ENCODE data around the gene KRTAP4-8. TPM values are rescaled to one million over a fixed set of nuclear protein-coding genes. Genes with fewer than 3 reads are reported as not detected.

The KRTAP4-8 gene
- total and polyA plus RNA-seq, 2 donors (not counting 1 experiment from before 2014, with no cell fraction given), result not detected

- TF ChIP-seq, protein P1, sequence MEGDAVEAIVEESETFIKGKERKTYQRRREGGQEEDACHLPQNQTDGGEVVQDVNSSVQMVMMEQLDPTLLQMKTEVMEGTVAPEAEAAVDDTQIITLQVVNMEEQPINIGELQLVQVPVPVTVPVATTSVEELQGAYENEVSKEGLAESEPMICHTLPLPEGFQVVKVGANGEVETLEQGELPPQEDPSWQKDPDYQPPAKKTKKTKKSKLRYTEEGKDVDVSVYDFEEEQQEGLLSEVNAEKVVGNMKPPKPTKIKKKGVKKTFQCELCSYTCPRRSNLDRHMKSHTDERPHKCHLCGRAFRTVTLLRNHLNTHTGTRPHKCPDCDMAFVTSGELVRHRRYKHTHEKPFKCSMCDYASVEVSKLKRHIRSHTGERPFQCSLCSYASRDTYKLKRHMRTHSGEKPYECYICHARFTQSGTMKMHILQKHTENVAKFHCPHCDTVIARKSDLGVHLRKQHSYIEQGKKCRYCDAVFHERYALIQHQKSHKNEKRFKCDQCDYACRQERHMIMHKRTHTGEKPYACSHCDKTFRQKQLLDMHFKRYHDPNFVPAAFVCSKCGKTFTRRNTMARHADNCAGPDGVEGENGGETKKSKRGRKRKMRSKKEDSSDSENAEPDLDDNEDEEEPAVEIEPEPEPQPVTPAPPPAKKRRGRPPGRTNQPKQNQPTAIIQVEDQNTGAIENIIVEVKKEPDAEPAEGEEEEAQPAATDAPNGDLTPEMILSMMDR (conservative IDR thresholded peaks at IDR 0.05 in 1 of 2, IDR thresholded peaks at IDR 0.05 in 1 of 2; ENCODE audit: low read depth in 1 of 2, low read length in 2 of 2), result no peak
- TF ChIP-seq EZH2 (IDR thresholded peaks at IDR 0.05; ENCODE audit: low read length, missing control alignments), result no peak
- no peaks in the 10 kb centered on the region for H3K79me2 ChIP-seq (ENCODE audit: control insufficient read depth, insufficient read depth, low read length)
- H3K27me3 ChIP-seq (ENCODE audit: control insufficient read depth, insufficient read depth, low read length), result no peaks in the 10 kb centered on the region
- no peak overlapping the region for H3K27ac ChIP-seq (ENCODE audit: insufficient read depth, low read length)
- H2AFZ ChIP-seq (ENCODE audit: low read length), result peak overlapping the region; percentile 62
- no peaks in the 10 kb centered on the region for H3K36me3 ChIP-seq (ENCODE audit: control insufficient read depth, insufficient read depth, low read length)
- H3K4me3 ChIP-seq (replicated peaks in 1 of 4; ENCODE audit: control extremely low read depth in 1 of 4, insufficient read depth in 1 of 4, low read depth in 3 of 4, low read length in 4 of 4), result no peak overlapping the region
- peaks cover 2% of the 10 kb centered on the region for H3K4me1 ChIP-seq (ENCODE audit: control insufficient read depth, extremely low read depth, insufficient read depth, low read length)
- H3K9ac ChIP-seq (ENCODE audit: insufficient read depth, low read length), result no peak overlapping the region
- no peaks in the 10 kb centered on the region for H4K20me1 ChIP-seq (ENCODE audit: control insufficient read depth, extremely low read depth, insufficient read depth, low read length)
- H3K4me2 ChIP-seq (ENCODE audit: extremely low read depth, insufficient read depth, low read length), result peak overlapping the region; percentile 13
- DNase-seq (ENCODE audit: low read depth in 2 of 2), result peak in 1 of 2 donors; percentile 20
- H3K9me3 ChIP-seq (ENCODE audit: control insufficient read depth, insufficient read depth, low read depth, low read length), result no peaks in the 10 kb centered on the region
Observed at GRCh38 chr17:41133880-41134735, 36.2 kb upstream of the KRTAP4-8 start.

- H3K9ac ChIP-seq (ENCODE audit: insufficient read depth, low read length), result no peak overlapping the region
- H3K27me3 ChIP-seq (ENCODE audit: control insufficient read depth, insufficient read depth, low read length), result no peaks in the 10 kb centered on the region
- no peaks in the 10 kb centered on the region for H4K20me1 ChIP-seq (ENCODE audit: control insufficient read depth, extremely low read depth, insufficient read depth, low read length)
- H3K27ac ChIP-seq (ENCODE audit: insufficient read depth, low read length), result no peak overlapping the region
- H3K9me3 ChIP-seq (ENCODE audit: control insufficient read depth, insufficient read depth, low read depth, low read length), result no peaks in the 10 kb centered on the region
- no peak overlapping the region for H3K4me3 ChIP-seq (replicated peaks in 1 of 4; ENCODE audit: control extremely low read depth in 1 of 4, insufficient read depth in 1 of 4, low read depth in 3 of 4, low read length in 4 of 4)
- H3K4me1 ChIP-seq (ENCODE audit: control insufficient read depth, extremely low read depth, insufficient read depth, low read length), result peaks cover 2% of the 10 kb centered on the region
- H2AFZ ChIP-seq (ENCODE audit: low read length), result no peak overlapping the region
- peak in 1 of 2 donors; percentile 75 for DNase-seq (ENCODE audit: low read depth in 2 of 2)
- TF ChIP-seq, protein P1 (conservative IDR thresholded peaks at IDR 0.05 in 1 of 2, IDR thresholded peaks at IDR 0.05 in 1 of 2; ENCODE audit: low read depth in 1 of 2, low read length in 2 of 2), result no peak
- TF ChIP-seq EZH2 (IDR thresholded peaks at IDR 0.05; ENCODE audit: low read length, missing control alignments), result no peak
- H3K4me2 ChIP-seq (ENCODE audit: extremely low read depth, insufficient read depth, low read length), result no peak overlapping the region
- no peaks in the 10 kb centered on the region for H3K79me2 ChIP-seq (ENCODE audit: control insufficient read depth, insufficient read depth, low read length)
- no peaks in the 10 kb centered on the region for H3K36me3 ChIP-seq (ENCODE audit: control insufficient read depth, insufficient read depth, low read length)
Observed at GRCh38 chr17:41131979-41132378, 34.0 kb upstream of the KRTAP4-8 start.

- DNase-seq (ENCODE audit: low read depth in 2 of 2), result no peak
- TF ChIP-seq, protein P1 (conservative IDR thresholded peaks at IDR 0.05 in 1 of 2, IDR thresholded peaks at IDR 0.05 in 1 of 2; ENCODE audit: low read depth in 1 of 2, low read length in 2 of 2), result no peak
- TF ChIP-seq EZH2 (IDR thresholded peaks at IDR 0.05; ENCODE audit: low read length, missing control alignments), result no peak
- no peaks in the 10 kb centered on the region for H3K9me3 ChIP-seq (ENCODE audit: control insufficient read depth, insufficient read depth, low read depth, low read length)
- no peaks in the 10 kb centered on the region for H3K4me1 ChIP-seq (ENCODE audit: control insufficient read depth, extremely low read depth, insufficient read depth, low read length)
- no peak overlapping the region for H3K4me2 ChIP-seq (ENCODE audit: extremely low read depth, insufficient read depth, low read length)
- H4K20me1 ChIP-seq (ENCODE audit: control insufficient read depth, extremely low read depth, insufficient read depth, low read length), result no peaks in the 10 kb centered on the region
- H3K79me2 ChIP-seq (ENCODE audit: control insufficient read depth, insufficient read depth, low read length), result no peaks in the 10 kb centered on the region
- no peaks in the 10 kb centered on the region for H3K36me3 ChIP-seq (ENCODE audit: control insufficient read depth, insufficient read depth, low read length)
- no peaks in the 10 kb centered on the region for H3K27me3 ChIP-seq (ENCODE audit: control insufficient read depth, insufficient read depth, low read length)
- no peak overlapping the region for H2AFZ ChIP-seq (ENCODE audit: low read length)
- no peak overlapping the region for H3K9ac ChIP-seq (ENCODE audit: insufficient read depth, low read length)
- H3K4me3 ChIP-seq (replicated peaks in 1 of 4; ENCODE audit: control extremely low read depth in 1 of 4, insufficient read depth in 1 of 4, low read depth in 3 of 4, low read length in 4 of 4), result no peak overlapping the region
- no peak overlapping the region for H3K27ac ChIP-seq (ENCODE audit: insufficient read depth, low read length)
Observed at GRCh38 chr17:41127371-41127770, 29.4 kb upstream of the KRTAP4-8 start.

Measured in fibroblast of lung (primary cell).